Hepatocyte (in vitro differentiated cells): ENCODE data around the gene TUBGCP2. TPM values are rescaled to one million over a fixed set of nuclear protein-coding genes. Genes with fewer than 3 reads are reported as not detected.

Source experiments
- DNase-seq: peaks from one replicate; pipeline ENCODE4 v3.0.0-alpha.2; 2016; ENCODE audit warnings: low spot score
- H2AFZ ChIP-seq: fragments of 200-600 bp; sonication (generic); 2 replicates; pipeline ENCODE4 v1.6.0; 2016; ENCODE audit warnings: antibody characterized with exemption, mild to moderate bottlenecking
- H3K27ac ChIP-seq: fragments of 200-600 bp; sonication (generic); 2 replicates; pipeline ENCODE4 v1.5.1; 2016; ENCODE audit warnings: mild to moderate bottlenecking
- H3K27me3 ChIP-seq: fragments of 200-600 bp; sonication (generic); 2 replicates; pipeline ENCODE4 v1.6.1; 2016
- H3K36me3 ChIP-seq: fragments of 200-600 bp; sonication (generic); replicated peaks from 2 replicates; pipeline ENCODE4 v1.5.1; 2016; ENCODE audit warnings: low read depth; ENCODE audit not compliant: insufficient read depth
- H3K4me1 ChIP-seq: fragments of 200-600 bp; sonication (generic); 2 replicates; pipeline ENCODE4 v1.5.1; 2016; ENCODE audit warnings: mild to moderate bottlenecking, moderate library complexity; ENCODE audit not compliant: insufficient read depth
- H3K4me2 ChIP-seq: fragments of 200-600 bp; sonication (generic); 2 replicates; pipeline ENCODE4 v1.6.0; 2016
- H3K4me3 ChIP-seq: fragments of 200-600 bp; sonication (generic); 2 replicates; pipeline ENCODE4 v1.5.1; 2016; ENCODE audit warnings: mild to moderate bottlenecking
- H3K79me2 ChIP-seq: fragments of 200-600 bp; sonication (generic); 2 replicates; pipeline ENCODE4 v1.6.0; 2017; ENCODE audit warnings: mild to moderate bottlenecking
- H3K9me2 ChIP-seq: fragments of 200-600 bp; sonication (generic); replicated peaks from 2 replicates; pipeline ENCODE4 v1.6.0; 2017; ENCODE audit warnings: mild to moderate bottlenecking; ENCODE audit not compliant: insufficient read depth
- H3K9me3 ChIP-seq: fragments of 200-600 bp; sonication (generic); 2 replicates; pipeline ENCODE4 v1.5.1; 2016; ENCODE audit warnings: low read depth, mild to moderate bottlenecking
- H4K20me1 ChIP-seq: fragments of 200-600 bp; sonication (generic); 2 replicates; pipeline ENCODE4 v1.6.0; 2016; ENCODE audit warnings: mild to moderate bottlenecking; ENCODE audit not compliant: insufficient read depth, poor library complexity, severe bottlenecking
- CTCF ChIP-seq: fragments of 200-600 bp; sonication (generic); IDR thresholded peaks from 2 replicates; pipeline ENCODE4 v1.5.1; 2016; ENCODE audit warnings: antibody characterized with exemption, mild to moderate bottlenecking; ENCODE audit not compliant: poor library complexity
- EZH2 ChIP-seq: fragments of 200-600 bp; sonication (generic); IDR thresholded peaks from 2 replicates; pipeline ENCODE4 v1.6.1; 2016; ENCODE audit warnings: antibody characterized with exemption, mild to moderate bottlenecking, borderline replicate concordance
- EZH2phosphoT487 ChIP-seq: fragments of 200-600 bp; sonication (generic); IDR thresholded peaks from one replicate; pipeline ENCODE4 v1.6.1; 2018; ENCODE audit warnings: antibody characterized with exemption, mild to moderate bottlenecking, low read depth, moderate library complexity; ENCODE audit not compliant: unreplicated experiment, severe bottlenecking
- WGBS: methylation state at CpG from one replicate; pipeline ENCODE4 v1.1.6; 2016; ENCODE audit warnings: low lambda C conversion rate; ENCODE audit errors: missing lambda C conversion rate; 5-methylcytosine and 5-hydroxymethylcytosine counted together
- polyA plus RNA-seq: library from polyadenylated mRNA; unstranded; fragments of >200 nt; fragmentation: Nextera tagmentation; extraction: Ambion mirVana; gene quantifications from 2 replicates; pipeline ENCODE4 v1.2.1, GENCODE V29; 2016
- total RNA-seq: library from RNA; depleted of rRNA; stranded (reverse); fragments of >200 nt; gene quantifications from 2 replicates; pipeline ENCODE4 v1.2.3, GENCODE V29; 2014

The TUBGCP2 gene
- total and polyA plus RNA-seq, 2 experiments from 2014 or later = 44.8 to 51.5 TPM

GRCh38 chr10:133274751-133275683 is 33.7 kb downstream of the TUBGCP2 start:
- no peak overlapping the region for H2AFZ ChIP-seq
- 66% methylated on average over 23 of the region's 26 CpGs for WGBS
- no peak overlapping the region for H3K27ac ChIP-seq
- H3K79me2 ChIP-seq = no peaks in the 10 kb centered on the region
- peaks cover 13% of the 10 kb centered on the region for H3K27me3 ChIP-seq
- H3K4me3 ChIP-seq = no peak overlapping the region
- H3K4me2 ChIP-seq = no peak overlapping the region
- no peaks in the 10 kb centered on the region for H3K9me2 ChIP-seq
- DNase-seq = peak; percentile 42
- no peaks in the 10 kb centered on the region for H3K9me3 ChIP-seq
- H4K20me1 ChIP-seq = no peaks in the 10 kb centered on the region
- no peaks in the 10 kb centered on the region for H3K36me3 ChIP-seq
- TF ChIP-seq EZH2 (no peak), CTCF (no peak), EZH2phosphoT487 (no peak)
- peaks cover 42% of the 10 kb centered on the region for H3K4me1 ChIP-seq

GRCh38 chr10:133273534-133274143 is 35.0 kb downstream of the TUBGCP2 start:
- Histone ChIP-seq H3K9me2 (no peaks in the 10 kb centered on the region), H3K4me2 (no peak overlapping the region), H3K36me3 (no peaks in the 10 kb centered on the region), H3K27ac (no peak overlapping the region), H2AFZ (no peak overlapping the region), H3K27me3 (peaks cover 13% of the 10 kb centered on the region), H3K79me2 (no peaks in the 10 kb centered on the region), H3K4me1 (peaks cover 33% of the 10 kb centered on the region), H4K20me1 (no peaks in the 10 kb centered on the region), H3K4me3 (no peak overlapping the region), H3K9me3 (no peaks in the 10 kb centered on the region)
- TF ChIP-seq CTCF (no peak), EZH2phosphoT487 (no peak), EZH2 (no peak)
- no peak for DNase-seq
- WGBS = 95% methylated on average over 24 of the region's 28 CpGs

GRCh38 chr10:133272964-133273420 is 35.7 kb downstream of the TUBGCP2 start:
- no peaks in the 10 kb centered on the region for H3K79me2 ChIP-seq
- no peak overlapping the region for H2AFZ ChIP-seq
- H3K9me3 ChIP-seq = no peaks in the 10 kb centered on the region
- no peak overlapping the region for H3K4me3 ChIP-seq
- no peak overlapping the region for H3K27ac ChIP-seq
- no peak for DNase-seq
- 96% methylated on average over 21 of the region's 25 CpGs for WGBS
- H3K4me2 ChIP-seq = no peak overlapping the region
- H3K4me1 ChIP-seq = peaks cover 28% of the 10 kb centered on the region
- H4K20me1 ChIP-seq = no peaks in the 10 kb centered on the region
- no peaks in the 10 kb centered on the region for H3K9me2 ChIP-seq
- TF ChIP-seq EZH2 (no peak), CTCF (no peak), EZH2phosphoT487 (no peak)
- peaks cover 13% of the 10 kb centered on the region for H3K27me3 ChIP-seq
- H3K36me3 ChIP-seq = no peaks in the 10 kb centered on the region
